Pancreas (tissue), 10 donors: Measurements from ENCODE around the gene MACROD1. TPM values are rescaled to one million over a fixed set of nuclear protein-coding genes. Genes with fewer than 3 reads are reported as not detected.
A peak's percentile ranks its signal among the peaks of the same experiment; 100 is the strongest.

Experiments
- ATAC-seq, 4 donors: fragments of 200-7000 bp; cut with Tn5 transposase; one replicate each; pipeline versions ENCODE4 v1.8.0 to v1.9.1; 2020; ENCODE audit warnings: mild to moderate bottlenecking in 4 of 4, moderate library complexity in 4 of 4
- DNase-seq, 6 donors: peaks; one replicate each; pipeline ENCODE4 v3.0.0-alpha.2; 2020
- FAIRE-seq: peaks from 2 replicates; lab custom pipeline; 2012; peaks lifted over from hg19 to GRCh38; lab: Jason Lieb, UNC
- H3K27ac ChIP-seq, 4 donors: fragments of 200-600 bp; sonication (generic); 1 replicate in 3 of 4; 2 replicates in 1 of 4; pipeline versions ENCODE4 v1.5.0 to v1.8.0; 2020
- H3K27me3 ChIP-seq, 4 donors: fragments of 200-600 bp; one replicate each; pipeline ENCODE4 v1.8.0; 2021
- H3K36me3 ChIP-seq, 3 donors: fragments of 200-600 bp; sonication (generic) in 1 of 3; one replicate each; pipeline versions ENCODE4 v1.5.0 to v1.8.0; 2020 to 2021
- H3K4me1 ChIP-seq, 3 donors: fragments of 200-600 bp; one replicate each; pipeline ENCODE4 v1.8.0; 2021
- H3K4me3 ChIP-seq, 4 donors: fragments of 200-600 bp; sonication (generic) in 2 of 4; one replicate each; pipeline versions ENCODE4 v1.5.0 to v1.8.0; 2020 to 2021
- H3K9me3 ChIP-seq, 4 donors: fragments of 200-600 bp; one replicate each; pipeline ENCODE4 v1.8.0; 2021
- WGBS, 2 donors: extraction: QIAGEN DNeasy Blood & Tissue Kit; methylation state at CpG; one replicate each; pipeline ENCODE4 v1.1.7; 2013; 5-methylcytosine and 5-hydroxymethylcytosine counted together
- intact Hi-C, 3 donors: fragments of 100-400 bp; cut with DNase I; formaldehyde crosslinking; loops; one replicate each; pipeline versions ENCODE4 v1.11.1 to v1.14.2; 2022
- polyA plus RNA-seq, 2 donors: library from polyadenylated mRNA; stranded (reverse); fragments of 200-250 nt; gene quantifications; one replicate each; pipeline ENCODE4 v1.2.3, GENCODE V29; 2013
- total RNA-seq, 6 donors: library from RNA; stranded (reverse); fragmentation: NEBNext Ultra II Directional in 4 of 6; extraction: Animal tissue kit (Norgen Biotek cat#: 25700) in 4 of 6; gene quantifications; one replicate each; pipeline versions ENCODE4 v1.2.1 to v1.2.4, GENCODE V29; 2021 to 2023
- TF ChIP-seq, protein P1 (sequence below), 4 donors: fragments of 200-600 bp; sonication (generic) in 3 of 4; IDR thresholded peaks; one replicate each; pipeline versions ENCODE4 v1.5.0 to v1.8.0; 2021; ENCODE audit warnings: antibody characterized with exemption in 4 of 4
- donor health status: healthy with polysubstance abuse.
- donor health status: DM: no; HTN: no; CAD: no; lungs with moderate emphysema.
- donor health status: DM: no; HTN: no; CAD: no.
- donor health status: control.
- donor health status: control.
- donor health status: Bipolar disorder and iron deficiency.
- donor health status: DM: yes; HTN: yes; CAD: no.
- donor health status: DM: no; HTN: no; CAD: no.
- donor health status: DM: no; HTN: no; CAD: no.
- donor health status: DM: yes; HTN: yes; CAD: no.

Gene MACROD1
- total and polyA plus RNA-seq, 8 donors, result 26.0 to 126 (median 34.8) TPM

DNA sequence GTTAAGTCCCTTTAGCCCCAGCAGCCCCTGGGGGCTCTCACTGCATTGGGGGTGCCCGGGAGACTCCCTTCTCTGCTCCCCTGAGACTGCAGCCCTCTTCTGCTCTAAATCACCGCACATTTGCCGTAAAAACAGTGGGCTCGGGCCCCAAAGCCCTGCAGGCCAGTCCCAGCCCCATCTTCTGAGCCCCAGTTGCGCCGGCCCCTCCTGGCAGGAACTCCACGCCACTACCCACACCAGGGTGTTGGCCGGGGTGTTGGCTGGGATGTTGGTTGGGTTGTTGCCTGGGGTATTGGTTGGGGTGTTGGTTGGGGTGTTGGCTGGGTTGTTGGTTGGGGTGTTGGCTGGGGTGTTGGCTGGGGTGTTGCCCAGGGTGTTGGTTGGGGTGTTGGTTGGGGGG lies 156.2 kb downstream of the MACROD1 start:
- H3K36me3 ChIP-seq, result no peaks in the 10 kb centered on the region
- no peaks in the 10 kb centered on the region for H3K27me3 ChIP-seq
- intact Hi-C loops, result loop anchor here in 1 of 3 donors (10.0 kb wide), 1 partner anchor 55 kb away; no protein-coding TSS in a partner anchor
- no peak overlapping the region for H3K27ac ChIP-seq
- H3K4me1 ChIP-seq, result peaks cover 0 to 9% (median 0%) of the 10 kb centered on the region in 3 donors
- WGBS, 2 donors, result 95 to 98% methylated on average over 8 of the region's 8 CpGs
- FAIRE-seq, result no peak
- H3K9me3 ChIP-seq, result no peaks in the 10 kb centered on the region
- ATAC-seq, result no peak
- TF ChIP-seq, protein P1, sequence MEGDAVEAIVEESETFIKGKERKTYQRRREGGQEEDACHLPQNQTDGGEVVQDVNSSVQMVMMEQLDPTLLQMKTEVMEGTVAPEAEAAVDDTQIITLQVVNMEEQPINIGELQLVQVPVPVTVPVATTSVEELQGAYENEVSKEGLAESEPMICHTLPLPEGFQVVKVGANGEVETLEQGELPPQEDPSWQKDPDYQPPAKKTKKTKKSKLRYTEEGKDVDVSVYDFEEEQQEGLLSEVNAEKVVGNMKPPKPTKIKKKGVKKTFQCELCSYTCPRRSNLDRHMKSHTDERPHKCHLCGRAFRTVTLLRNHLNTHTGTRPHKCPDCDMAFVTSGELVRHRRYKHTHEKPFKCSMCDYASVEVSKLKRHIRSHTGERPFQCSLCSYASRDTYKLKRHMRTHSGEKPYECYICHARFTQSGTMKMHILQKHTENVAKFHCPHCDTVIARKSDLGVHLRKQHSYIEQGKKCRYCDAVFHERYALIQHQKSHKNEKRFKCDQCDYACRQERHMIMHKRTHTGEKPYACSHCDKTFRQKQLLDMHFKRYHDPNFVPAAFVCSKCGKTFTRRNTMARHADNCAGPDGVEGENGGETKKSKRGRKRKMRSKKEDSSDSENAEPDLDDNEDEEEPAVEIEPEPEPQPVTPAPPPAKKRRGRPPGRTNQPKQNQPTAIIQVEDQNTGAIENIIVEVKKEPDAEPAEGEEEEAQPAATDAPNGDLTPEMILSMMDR (IDR thresholded peaks at IDR 0.05), result no peak
- H3K4me3 ChIP-seq, result no peak overlapping the region
- DNase-seq, result peak in 1 of 6 donors; percentile 19

DNA sequence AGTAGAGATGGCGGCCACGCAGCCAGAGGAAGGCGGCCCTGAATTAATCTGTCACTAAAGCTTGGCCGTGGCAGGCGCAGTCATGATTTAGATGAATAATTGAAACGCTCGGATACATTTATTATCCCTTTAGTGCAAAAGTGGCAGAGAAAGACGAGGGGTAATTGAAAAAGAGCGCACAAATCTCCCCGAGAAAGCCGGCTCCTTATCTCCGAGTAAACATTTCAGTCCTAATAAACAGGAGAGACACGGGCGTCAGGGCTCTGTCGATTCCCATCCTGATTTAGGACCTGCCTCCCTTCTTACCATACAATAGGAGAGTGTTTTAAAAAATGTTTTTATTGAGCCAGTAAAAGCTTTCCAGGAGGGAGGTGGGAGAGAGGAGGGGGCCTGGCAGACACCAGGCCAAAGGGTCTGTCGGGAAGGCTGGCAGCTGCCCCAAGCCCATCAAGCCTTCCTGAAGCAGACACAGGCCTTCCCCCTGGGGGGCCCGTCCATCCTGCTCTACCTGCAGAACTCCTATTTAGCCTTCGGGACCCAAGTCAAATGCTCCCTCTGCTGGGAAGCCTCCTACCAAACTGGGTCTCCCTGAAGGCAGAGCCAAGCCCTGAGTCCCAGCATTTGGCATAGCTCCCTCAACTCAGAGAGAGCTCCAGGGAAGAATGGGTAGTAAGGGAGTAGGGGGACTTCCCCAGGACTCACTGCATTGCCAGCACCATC lies 156.8 kb downstream of the MACROD1 start:
- no peak for ATAC-seq
- TF ChIP-seq, protein P1 (IDR thresholded peaks at IDR 0.05), result no peak
- FAIRE-seq, result no peak
- no peaks in the 10 kb centered on the region for H3K27me3 ChIP-seq
- H3K4me3 ChIP-seq, result no peak overlapping the region
- intact Hi-C loops, result loop anchor here in 1 of 3 donors (10.0 kb wide), 1 partner anchor 56 kb away; no protein-coding TSS in a partner anchor
- peak in 1 of 6 donors; percentile 28 for DNase-seq
- H3K9me3 ChIP-seq, result no peaks in the 10 kb centered on the region
- no peaks in the 10 kb centered on the region for H3K36me3 ChIP-seq
- 70 to 74% methylated on average over 18 of the region's 18 CpGs for WGBS, 2 donors
- H3K4me1 ChIP-seq, result peaks cover 0 to 11% (median 0%) of the 10 kb centered on the region in 3 donors
- H3K27ac ChIP-seq, result peak overlapping the region; percentile 2 to 51 (median 35)

DNA sequence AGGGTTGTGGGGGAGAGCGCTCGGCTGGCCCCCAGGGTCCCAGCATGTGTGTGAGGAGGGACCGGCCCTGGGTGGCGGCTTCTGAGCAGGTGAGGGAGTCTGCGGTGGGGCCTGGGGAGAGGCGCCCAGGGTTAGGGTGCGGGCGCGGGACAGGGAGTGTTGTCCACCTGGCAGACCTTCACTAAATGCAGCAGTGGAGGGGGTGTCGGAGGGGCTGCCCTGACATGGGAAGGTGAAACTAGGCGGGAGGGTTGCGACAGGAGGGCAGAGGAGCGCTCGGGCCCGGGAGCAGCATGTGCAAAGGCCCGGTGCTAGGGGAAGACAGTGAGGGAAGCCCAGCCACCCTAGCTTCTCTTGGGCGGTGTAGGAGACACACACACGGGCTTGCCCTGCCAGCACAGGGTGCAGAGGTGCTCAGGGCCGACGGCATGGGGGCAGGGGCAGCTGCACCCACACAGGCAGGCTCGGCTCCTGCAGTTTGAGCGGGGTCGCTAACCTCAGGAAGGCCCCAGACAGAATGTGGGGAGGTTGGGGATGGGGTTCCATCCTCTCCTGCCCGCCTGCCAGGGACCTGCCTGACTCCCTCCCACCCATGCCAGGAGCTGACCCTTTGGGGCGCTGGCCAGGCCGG lies 157.5 kb downstream of the MACROD1 start:
- H3K4me1 ChIP-seq, result peaks cover 0 to 11% (median 0%) of the 10 kb centered on the region in 3 donors

DNA sequence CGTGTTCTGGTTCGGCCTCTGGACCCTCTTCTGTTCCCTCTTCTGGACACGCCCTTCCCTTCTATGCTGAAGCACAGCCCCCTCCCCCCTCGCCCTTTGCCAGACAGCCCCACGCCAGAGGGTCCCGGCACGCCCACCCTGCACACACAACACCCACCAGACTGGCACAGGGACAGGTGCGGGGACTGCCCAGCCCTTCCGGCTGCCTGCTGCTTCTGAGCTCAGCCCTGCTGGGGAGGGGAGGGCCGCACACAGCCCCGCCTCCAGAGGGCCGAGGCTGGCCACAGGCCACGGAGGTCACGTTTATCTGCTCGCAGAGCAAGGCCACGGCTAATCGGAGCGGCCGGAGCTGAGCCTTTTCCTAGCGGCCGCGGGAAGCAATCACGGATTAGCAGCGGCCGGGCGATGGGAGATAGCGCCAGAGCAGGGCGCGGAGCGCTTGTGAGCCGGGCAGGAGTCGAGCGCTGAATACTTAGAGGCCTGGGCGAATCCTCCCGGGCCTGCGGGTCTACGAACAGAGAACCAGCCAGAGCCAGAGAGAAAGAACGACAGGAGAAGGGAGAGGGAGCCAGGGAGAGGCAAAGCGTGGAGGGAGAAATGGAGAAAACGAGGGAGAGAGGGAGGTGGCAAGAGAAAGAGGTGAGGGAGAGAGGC lies 158.2 kb downstream of the MACROD1 start:
- TF ChIP-seq, protein P1 (IDR thresholded peaks at IDR 0.05), result peak in 2 of 4 donors; percentile 13 to 38
- FAIRE-seq (no peak), DNase-seq (peak; percentile 77 to 94 (median 88)), ATAC-seq (peak; percentile 80 to 93 (median 90))
- Histone ChIP-seq H3K27ac (peak overlapping the region; percentile 42 to 53 (median 47)), H3K27me3 (no peaks in the 10 kb centered on the region), H3K4me3 (peak overlapping the region in 3 of 4 donors; percentile 4 to 30 (median 13)), H3K9me3 (no peaks in the 10 kb centered on the region), H3K4me1 (peaks cover 0 to 11% (median 0%) of the 10 kb centered on the region in 3 donors), H3K36me3 (no peaks in the 10 kb centered on the region)
- 3 to 6% methylated on average over 35 to 40 of the region's 40 CpGs for WGBS, 2 donors
- intact Hi-C loops, result loop anchor here in 1 of 3 donors (10.0 kb wide), 1 partner anchor 57 kb away; no protein-coding TSS in a partner anchor

More for the DNA sequence above, 157.5 kb downstream of the MACROD1 start:
- peak overlapping the region in 1 of 4 donors; percentile 30 for H3K4me3 ChIP-seq
- WGBS, 2 donors, result 85 to 88% methylated on average over 25 to 26 of the region's 26 CpGs
- no peaks in the 10 kb centered on the region for H3K27me3 ChIP-seq
- FAIRE-seq (no peak), DNase-seq (peak in 2 of 6 donors; percentile 56 to 70), ATAC-seq (no peak)
- intact Hi-C loops, result loop anchor here in 1 of 3 donors (10.0 kb wide), 1 partner anchor 56 kb away; no protein-coding TSS in a partner anchor
- peak overlapping the region; percentile 42 to 53 (median 47) for H3K27ac ChIP-seq
- H3K9me3 ChIP-seq, result no peaks in the 10 kb centered on the region
- H3K36me3 ChIP-seq, result no peaks in the 10 kb centered on the region
- TF ChIP-seq, protein P1 (IDR thresholded peaks at IDR 0.05), result no peak
